Heart left ventricle (tissue), 16 donors: ENCODE measurements around the gene NTMT1. TPM values are rescaled to one million over a fixed set of nuclear protein-coding genes. Genes with fewer than 3 reads are reported as not detected.
A peak's percentile ranks its signal among the peaks of the same experiment; 100 is the strongest.

Experiments
- ATAC-seq, 4 donors: fragments of 200-7000 bp; cut with Tn5 transposase; one replicate each; pipeline ENCODE4 v1.9.1; 2020 to 2022; ENCODE audit warnings: moderate library complexity in 4 of 4, mild to moderate bottlenecking in 3 of 4, moderate number of reproducible peaks in 1 of 4
- DNase-seq, 5 donors: peaks; one replicate each; pipeline ENCODE4 v3.0.0-alpha.2; 2020
- H3K27ac ChIP-seq, 12 donors: fragments of 200-600 bp; sonication (generic) in 4 of 12; one replicate each; pipeline versions ENCODE4 v1.5.0 to v1.8.0; 2016 to 2022; ENCODE audit warnings: mild to moderate bottlenecking in 2 of 12
- H3K27me3 ChIP-seq, 9 donors: fragments of 200-600 bp; sonication (generic) in 2 of 9; one replicate each; pipeline versions ENCODE4 v1.5.1 to v1.8.0; 2016 to 2022; ENCODE audit warnings: mild to moderate bottlenecking in 3 of 9
- H3K36me3 ChIP-seq, 9 donors: fragments of 200-600 bp; sonication (generic) in 2 of 9; one replicate each; pipeline versions ENCODE4 v1.5.0 to v1.8.0; 2018 to 2022; ENCODE audit warnings: mild to moderate bottlenecking in 2 of 9
- H3K4me1 ChIP-seq, 12 donors: fragments of 200-600 bp; sonication (generic) in 4 of 12; one replicate each; pipeline versions ENCODE4 v1.5.0 to v1.8.0; 2016 to 2022; ENCODE audit warnings: mild to moderate bottlenecking in 3 of 12
- H3K4me3 ChIP-seq, 12 donors: fragments of 200-600 bp; sonication (generic) in 4 of 12; one replicate each; pipeline versions ENCODE4 v1.5.0 to v1.8.0; 2017 to 2022; ENCODE audit warnings: mild to moderate bottlenecking in 9 of 12, moderate library complexity in 4 of 12
- H3K9me3 ChIP-seq, 12 donors: fragments of 200-600 bp; sonication (generic) in 4 of 12; one replicate each; pipeline versions ENCODE4 v1.5.0 to v1.8.0; 2016 to 2022; ENCODE audit warnings: mild to moderate bottlenecking in 1 of 12
- CTCF ChIP-seq, 12 donors: fragments of 200-600 bp; sonication (generic) in 4 of 12; IDR thresholded peaks; one replicate each; pipeline versions ENCODE4 v1.5.0 to v1.8.0; 2018 to 2022; ENCODE audit warnings: antibody characterized with exemption in 12 of 12, mild to moderate bottlenecking in 5 of 12
- POLR2A ChIP-seq, 2 donors: fragments of 450-650 bp; IDR thresholded peaks; one replicate each; pipeline ENCODE4 v1.6.1; 2017; ENCODE audit warnings: antibody characterized with exemption in 2 of 2, mild to moderate bottlenecking in 2 of 2, moderate library complexity in 2 of 2
- WGBS, 4 donors: extraction: QIAGEN DNeasy Blood & Tissue Kit in 2 of 4; methylation state at CpG; one replicate each; pipeline versions ENCODE4 v1.1.5 to v1.1.7; 2013 to 2018; 5-methylcytosine and 5-hydroxymethylcytosine counted together
- intact Hi-C, 10 donors: fragments of 100-400 bp; cut with DNase I; formaldehyde crosslinking; loops; one replicate each; pipeline versions ENCODE4 v1.11.1 to v1.14.2; 2022
- polyA plus RNA-seq, 2 donors: library from polyadenylated mRNA; stranded (reverse); fragments of 200-250 nt; gene quantifications; one replicate each; pipeline ENCODE4 v1.2.3, GENCODE V29; 2013
- total RNA-seq, 9 donors: library from RNA; depleted of rRNA in 2 of 9; stranded (reverse); fragments of >200 nt in 2 of 9; fragmentation: NEBNext Ultra II Directional in 3 of 9; extraction: Animal tissue kit (Norgen Biotek cat#: 25700) in 3 of 9; gene quantifications; one replicate each; pipeline versions ENCODE4 v1.1.0 to v1.2.4, GENCODE V29; 2016 to 2023
- donor health status: ischemic (EF 13 %, LVEDD 7.1; RV severe dilation, severe dysfunction).
- donor health status: healthy with polysubstance abuse.
- donor health status: DM: no; HTN: yes; CAD: no.
- donor health status: DM: no; HTN: no; CAD: no.
- donor health status: ischemic (EF 25% LVEDD 6.9; RV normal size, moderate dysfunction).
- donor health status: ischemic (EF 25% LVEDD 5.7; RV mildly dilated, moderate dysfunction).
- donor health status: healthy.
- donor health status: DM: yes; HTN: yes; CAD: no.
- donor health status: ischemic (EF 35%, LVEDD 5.7; RV mildly dilated, moderate dysfunction).
- donor health status: nonischemic (EF 11% LVEDD 7.7; RV severe dilation, severe dysfunction).
- donor health status: DM: yes; HTN: yes; CAD: no.
- donor health status: PGD.
- donor health status: ischemic (EF 29% LVEDD 5.4; RV normal size, mild dysfunction).
- donor health status: nonischemic (EF 23%, LVEDD 6.1; RV moderate dilation, normal function).

NTMT1 gene
- total and polyA plus RNA-seq, 11 donors, result 39.0 to 111 (median 61.5) TPM

- WGBS, 4 donors, result 56 to 73% (median 70%) methylated on average over 15 to 25 of the region's 25 CpGs
- no peak overlapping the region for H3K27ac ChIP-seq
- intact Hi-C loops, result loop anchor here in 9 of 10 donors (5.0 to 10.0 kb wide), 5 partner anchors 85 to 142 kb away; no protein-coding TSS in a partner anchor
Observed at GRCh38 chr9:129640086-129640870, 14.3 kb downstream of the NTMT1 start.

GRCh38 chr9:129640871-129641749 is 15.1 kb downstream of the NTMT1 start:
- peaks cover 0 to 26% (median 21%) of the 10 kb centered on the region in 12 donors for H3K4me1 ChIP-seq
- peak overlapping the region; percentile 69 to 100 (median 95) for H3K4me3 ChIP-seq
- ATAC-seq (peak in 1 of 4 donors; percentile 2), DNase-seq (no peak)
- TF ChIP-seq POLR2A (IDR thresholded peaks at IDR 0.05), result no peak
- no peak for TF ChIP-seq CTCF (IDR thresholded peaks at IDR 0.05)
- peaks cover 0 to 38% (median 33%) of the 10 kb centered on the region in 9 donors for H3K36me3 ChIP-seq
- intact Hi-C loops, result loop anchor here in 9 of 10 donors (5.0 to 10.0 kb wide), 5 partner anchors 84 to 141 kb away; no protein-coding TSS in a partner anchor
- WGBS, 4 donors, result 19 to 28% (median 21%) methylated on average over 32 to 44 of the region's 44 CpGs
- H3K27ac ChIP-seq, result peak overlapping the region in 10 of 12 donors; percentile 55 to 85 (median 82)
- no peaks in the 10 kb centered on the region for H3K9me3 ChIP-seq
- no peaks in the 10 kb centered on the region for H3K27me3 ChIP-seq

More at GRCh38 chr9:129640086-129640870, 14.3 kb downstream of the NTMT1 start:
- ATAC-seq, result no peak
- TF ChIP-seq CTCF (IDR thresholded peaks at IDR 0.05) (no peak), POLR2A (IDR thresholded peaks at IDR 0.05) (no peak)
- no peak for DNase-seq
- Histone ChIP-seq H3K9me3 (no peaks in the 10 kb centered on the region), H3K36me3 (peaks cover under 1 to 46% (median 41%) of the 10 kb centered on the region in 9 donors), H3K4me3 (peak overlapping the region in 6 of 12 donors; percentile 69 to 99 (median 88)), H3K4me1 (peaks cover 0 to 26% (median 21%) of the 10 kb centered on the region in 12 donors), H3K27me3 (no peaks in the 10 kb centered on the region)

- intact Hi-C loops, result loop anchor here (2.0 to 10.0 kb wide), 7 partner anchors 83 to 143 kb away; no protein-coding TSS in a partner anchor
- Histone ChIP-seq H3K9me3 (no peaks in the 10 kb centered on the region), H3K27ac (peak within 1 kb of the TSS; percentile 55 to 85 (median 82)), H3K27me3 (no peaks in the 10 kb centered on the region), H3K36me3 (peaks cover 0 to 29% (median 25%) of the 10 kb centered on the region in 9 donors), H3K4me1 (peaks cover 0 to 26% (median 21%) of the 10 kb centered on the region in 12 donors), H3K4me3 (peak within 1 kb of the TSS; percentile 69 to 100 (median 95))
- TF ChIP-seq CTCF (IDR thresholded peaks at IDR 0.05) (peak; percentile 97 to 100 (median 100)), POLR2A (IDR thresholded peaks at IDR 0.05) (peak in 1 of 2 donors; percentile 77)
- ATAC-seq (peak; percentile 93 to 97 (median 95)), DNase-seq (peak; percentile 98 to 99 (median 98))
- whole genome bisulfite sequencing, 4 donors, result 0 to 1% (median 0%) methylated on average over 28 to 93 of the region's 93 CpGs
Observed at GRCh38 chr9:129641750-129642585, 16.0 kb downstream of the NTMT1 start, which contains the start of gene ASB6. TSS of gene ASB6 (minus strand) at chr9:129642151. CDS start at chr9:129641999, 152 bp downstream.
